Muscle of arm (tissue), 12 donors: Measurements from ENCODE around the gene ATAD3C. TPM values are rescaled to one million over a fixed set of nuclear protein-coding genes. Genes with fewer than 3 reads are reported as not detected.
"Not testable (repeated sequence)": the region's sequence is repeated elsewhere in the genome, so short reads cannot be mapped to it uniquely, and the experiment has no call there.

Source experiments
- DNase-seq: peaks from one replicate; pipeline ENCODE4 v3.0.0-alpha.2; 2013
- polyA plus RNA-seq, 12 donors: library from polyadenylated mRNA; unstranded; fragments of 120-200 nt; gene quantifications; one replicate each; pipeline ENCODE4 v1.2.1, GENCODE V29; 2013; ENCODE audit not compliant: insufficient read length in 12 of 12

ATAD3C gene
- polyA plus RNA-seq, 12 donors: 0.33 to 2.8 (median 0.64) TPM; not detected in 2

GRCh38 chr1:1505801-1506200 lies 56.3 kb downstream of the ATAD3C start:
- not testable (repeated sequence) for DNase-seq

- no peak for DNase-seq
Observed at GRCh38 chr1:1507305-1507704, 57.8 kb downstream of the ATAD3C start.

GRCh38 chr1:1508775-1509464 lies 59.4 kb downstream of the ATAD3C start:
- not testable (repeated sequence) for DNase-seq

GRCh38 chr1:1509465-1509850 lies 60.0 kb downstream of the ATAD3C start:
- DNase-seq: not testable (repeated sequence)

GRCh38 chr1:1510912-1511532 lies 61.5 kb downstream of the ATAD3C start:
- peak; percentile 6 for DNase-seq

GRCh38 chr1:1511533-1512285 lies 62.2 kb downstream of the ATAD3C start, which contains the start of gene ATAD3A:
TSS of gene ATAD3A (plus strand) at chr1:1512162. CDS start at chr1:1512269, 107 bp downstream.
- peak; percentile 98 for DNase-seq

- DNase-seq: not testable (repeated sequence)
Observed at GRCh38 chr1:1512425-1512824, 62.9 kb downstream of the ATAD3C start.

- DNase-seq: not testable (repeated sequence)
Observed at GRCh38 chr1:1513675-1514074, 64.2 kb downstream of the ATAD3C start.

- DNase-seq: not testable (repeated sequence)
Observed at GRCh38 chr1:1514376-1514775, 64.9 kb downstream of the ATAD3C start.

GRCh38 chr1:1516923-1517322 lies 67.4 kb downstream of the ATAD3C start:
- not testable (repeated sequence) for DNase-seq

GRCh38 chr1:1517973-1518620 lies 68.6 kb downstream of the ATAD3C start:
- no peak for DNase-seq

GRCh38 chr1:1518621-1519007 lies 69.1 kb downstream of the ATAD3C start:
- not testable (repeated sequence) for DNase-seq

Other genes with a start within 250 kb of the ATAD3C start
- 1 to 10 TPM in 9 of 12 donors, under 1 TPM in 1, not detected in 2; 0.87 to 4.2 (median 2.6) TPM for gene TNFRSF18, start 243.1 kb upstream of the ATAD3C start, polyA plus RNA-seq
- gene TNFRSF4, start 235.5 kb upstream of the ATAD3C start, polyA plus RNA-seq: 1 to 10 TPM in 10 of 12 donors, not detected in 2; 1.1 to 2.5 (median 1.7) TPM
- 100 to 1,000 TPM in 2 of 12 donors, 10 to 100 TPM in 9, not detected in 1; 71.1 to 160 (median 81.8) TPM for gene SDF4, start 217.7 kb upstream of the ATAD3C start, polyA plus RNA-seq
- 100 to 1,000 TPM in 1 of 12 donors, 10 to 100 TPM in 11; 12.3 to 155 (median 16.1) TPM for gene B3GALT6, start 217.5 kb upstream of the ATAD3C start, polyA plus RNA-seq
- gene C1QTNF12, start 203.0 kb upstream of the ATAD3C start, polyA plus RNA-seq: 1 to 10 TPM in 10 of 12 donors, not detected in 2; 2.0 to 5.4 (median 2.4) TPM
- 10 to 100 TPM in 11 of 12 donors, not detected in 1; 28.1 to 52.6 (median 37.7) TPM for gene UBE2J2, start 175.8 kb upstream of the ATAD3C start, polyA plus RNA-seq
- gene SCNN1D, start 169.3 kb upstream of the ATAD3C start, polyA plus RNA-seq: 10 to 100 TPM in 1 of 12 donors, 1 to 10 TPM in 10, not detected in 1; 2.4 to 10.0 (median 4.3) TPM
- gene ACAP3, start 141.8 kb upstream of the ATAD3C start, polyA plus RNA-seq: 10 to 100 TPM in 11 of 12 donors, not detected in 1; 27.5 to 88.5 (median 36.2) TPM
- gene PUSL1, start 141.1 kb upstream of the ATAD3C start, polyA plus RNA-seq: 1 to 10 TPM in 10 of 12 donors, not detected in 2; 3.3 to 8.0 (median 5.2) TPM
- gene INTS11, start 125.0 kb upstream of the ATAD3C start, polyA plus RNA-seq: 100 to 1,000 TPM in 2 of 12 donors, 10 to 100 TPM in 9, not detected in 1; 60.1 to 138 (median 75.5) TPM
- 10 to 100 TPM in 11 of 12 donors, not detected in 1; 10.5 to 22.7 (median 13.5) TPM for gene CPTP, start 124.9 kb upstream of the ATAD3C start, polyA plus RNA-seq
- 1 to 10 TPM in 10 of 12 donors, not detected in 2; 1.0 to 4.6 (median 2.1) TPM for gene TAS1R3, start 118.4 kb upstream of the ATAD3C start, polyA plus RNA-seq
- gene DVL1, start 100.3 kb upstream of the ATAD3C start, polyA plus RNA-seq: 10 to 100 TPM in 11 of 12 donors, not detected in 1; 24.2 to 54.3 (median 33.0) TPM
- gene MXRA8, start 91.1 kb upstream of the ATAD3C start, polyA plus RNA-seq: 100 to 1,000 TPM in 2 of 12 donors, 10 to 100 TPM in 9, not detected in 1; 48.9 to 192 (median 66.7) TPM
- gene AURKAIP1, start 74.5 kb upstream of the ATAD3C start, polyA plus RNA-seq: 10 to 100 TPM in 11 of 12 donors, not detected in 1; 42.4 to 71.8 (median 52.7) TPM
- 100 to 1,000 TPM in 11 of 12 donors, not detected in 1; 116 to 262 (median 151) TPM for gene CCNL2, start 50.4 kb upstream of the ATAD3C start, polyA plus RNA-seq
- gene MRPL20, start 42.4 kb upstream of the ATAD3C start, polyA plus RNA-seq: 100 to 1,000 TPM in 9 of 12 donors, 10 to 100 TPM in 2, not detected in 1; 96.9 to 118 (median 106) TPM
- 10 to 100 TPM in 10 of 12 donors, 1 to 10 TPM in 1, not detected in 1; 9.0 to 27.8 (median 13.8) TPM for gene ANKRD65, start 28.4 kb upstream of the ATAD3C start, polyA plus RNA-seq
- 100 to 1,000 TPM in 1 of 12 donors, 10 to 100 TPM in 11; 37.0 to 205 (median 46.0) TPM for gene VWA1, start 14.0 kb upstream of the ATAD3C start, polyA plus RNA-seq
- gene ATAD3B, start 22.1 kb downstream of the ATAD3C start, polyA plus RNA-seq: 10 to 100 TPM in 7 of 12 donors, 1 to 10 TPM in 4, not detected in 1; 5.7 to 50.0 (median 10.4) TPM
- 10 to 100 TPM in 10 of 12 donors, 1 to 10 TPM in 1, not detected in 1; 8.6 to 27.8 (median 13.4) TPM for gene ATAD3A, start 62.5 kb downstream of the ATAD3C start, polyA plus RNA-seq
- gene TMEM240, start 90.9 kb downstream of the ATAD3C start, polyA plus RNA-seq: 1 to 10 TPM in 10 of 12 donors, not detected in 2; 1.9 to 6.5 (median 3.5) TPM
- gene SSU72, start 125.2 kb downstream of the ATAD3C start, polyA plus RNA-seq: 10 to 100 TPM in 11 of 12 donors, not detected in 1; 61.6 to 98.6 (median 86.4) TPM
- 10 to 100 TPM in 1 of 12 donors, 1 to 10 TPM in 8, under 1 TPM in 2, not detected in 1; 0.88 to 10.3 (median 2.1) TPM for gene FNDC10, start 150.4 kb downstream of the ATAD3C start, polyA plus RNA-seq
- gene MIB2, start 165.8 kb downstream of the ATAD3C start, polyA plus RNA-seq: 100 to 1,000 TPM in 1 of 12 donors, 10 to 100 TPM in 10, not detected in 1; 34.1 to 109 (median 52.5) TPM
- 10 to 100 TPM in 11 of 12 donors, not detected in 1; 19.0 to 63.0 (median 25.5) TPM for gene MMP23B, start 182.5 kb downstream of the ATAD3C start, polyA plus RNA-seq
- 10 to 100 TPM in 11 of 12 donors, not detected in 1; 28.3 to 46.3 (median 31.2) TPM for gene CDK11B, start 209.3 kb downstream of the ATAD3C start, polyA plus RNA-seq
- gene SLC35E2B, start 243.1 kb downstream of the ATAD3C start, polyA plus RNA-seq: 10 to 100 TPM in 11 of 12 donors, not detected in 1; 31.9 to 69.2 (median 40.9) TPM